BE2C (cell line): ENCODE data around the gene PRG3.

Experiments
- DNase-seq: peaks from one replicate; pipeline ENCODE4 v3.0.0-alpha.2; 2020
- H3K27me3 ChIP-seq: fragments of 250-450 bp; sonication (Bioruptor Pico); 2 replicates; pipeline ENCODE4 v1.5.1; 2020; ENCODE audit warnings: mild to moderate bottlenecking
- H3K36me3 ChIP-seq: fragments of 250-450 bp; sonication (Bioruptor Pico); 2 replicates; pipeline ENCODE4 v1.5.1; 2020; ENCODE audit warnings: mild to moderate bottlenecking
- H3K4me1 ChIP-seq: fragments of 250-450 bp; sonication (Bioruptor Pico); 2 replicates; pipeline ENCODE4 v1.5.1; 2020
- H3K4me3 ChIP-seq: 2 replicates; pipeline ENCODE4 v1.5.1; 2011; ENCODE audit warnings: low read depth, low read length
- H3K9me3 ChIP-seq: fragments of 250-450 bp; sonication (Bioruptor Pico); 2 replicates; pipeline ENCODE4 v1.5.1; 2020
- TF ChIP-seq, protein P1 (sequence below): IDR thresholded peaks from 2 replicates; pipeline ENCODE4 v1.5.1; 2012; ENCODE audit warnings: mild to moderate bottlenecking, low read depth, low read length

Gene PRG3

DNA sequence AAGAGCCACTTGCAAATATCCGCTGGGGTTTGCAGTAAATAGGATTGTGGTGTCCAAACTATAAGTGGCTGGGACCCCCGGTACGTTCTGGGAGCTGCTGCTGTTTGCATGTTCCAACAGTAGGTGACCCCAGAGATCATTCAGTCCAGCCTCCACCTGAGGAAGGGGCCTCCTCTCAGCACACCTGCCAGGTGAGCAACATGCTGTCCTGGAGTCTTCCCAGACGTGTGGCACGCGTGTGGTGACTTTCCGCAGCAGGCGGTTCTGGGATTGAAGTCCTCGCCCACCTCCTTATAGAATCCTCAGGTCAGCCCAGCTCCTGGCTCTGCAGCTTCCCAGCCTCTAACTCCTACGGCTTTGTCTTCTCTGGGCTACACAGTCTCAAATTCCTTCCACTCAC is 36.1 kb downstream of the PRG3 start:
- TF ChIP-seq, protein P1, sequence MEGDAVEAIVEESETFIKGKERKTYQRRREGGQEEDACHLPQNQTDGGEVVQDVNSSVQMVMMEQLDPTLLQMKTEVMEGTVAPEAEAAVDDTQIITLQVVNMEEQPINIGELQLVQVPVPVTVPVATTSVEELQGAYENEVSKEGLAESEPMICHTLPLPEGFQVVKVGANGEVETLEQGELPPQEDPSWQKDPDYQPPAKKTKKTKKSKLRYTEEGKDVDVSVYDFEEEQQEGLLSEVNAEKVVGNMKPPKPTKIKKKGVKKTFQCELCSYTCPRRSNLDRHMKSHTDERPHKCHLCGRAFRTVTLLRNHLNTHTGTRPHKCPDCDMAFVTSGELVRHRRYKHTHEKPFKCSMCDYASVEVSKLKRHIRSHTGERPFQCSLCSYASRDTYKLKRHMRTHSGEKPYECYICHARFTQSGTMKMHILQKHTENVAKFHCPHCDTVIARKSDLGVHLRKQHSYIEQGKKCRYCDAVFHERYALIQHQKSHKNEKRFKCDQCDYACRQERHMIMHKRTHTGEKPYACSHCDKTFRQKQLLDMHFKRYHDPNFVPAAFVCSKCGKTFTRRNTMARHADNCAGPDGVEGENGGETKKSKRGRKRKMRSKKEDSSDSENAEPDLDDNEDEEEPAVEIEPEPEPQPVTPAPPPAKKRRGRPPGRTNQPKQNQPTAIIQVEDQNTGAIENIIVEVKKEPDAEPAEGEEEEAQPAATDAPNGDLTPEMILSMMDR, result no peak
- Histone ChIP-seq H3K27me3 (no peaks in the 10 kb centered on the region), H3K36me3 (no peaks in the 10 kb centered on the region), H3K4me1 (peaks cover 5% of the 10 kb centered on the region; the same call in 1 of the 2 replicates), H3K9me3 (no peaks in the 10 kb centered on the region), H3K4me3 (no peak overlapping the region)
- no peak for DNase-seq

DNA sequence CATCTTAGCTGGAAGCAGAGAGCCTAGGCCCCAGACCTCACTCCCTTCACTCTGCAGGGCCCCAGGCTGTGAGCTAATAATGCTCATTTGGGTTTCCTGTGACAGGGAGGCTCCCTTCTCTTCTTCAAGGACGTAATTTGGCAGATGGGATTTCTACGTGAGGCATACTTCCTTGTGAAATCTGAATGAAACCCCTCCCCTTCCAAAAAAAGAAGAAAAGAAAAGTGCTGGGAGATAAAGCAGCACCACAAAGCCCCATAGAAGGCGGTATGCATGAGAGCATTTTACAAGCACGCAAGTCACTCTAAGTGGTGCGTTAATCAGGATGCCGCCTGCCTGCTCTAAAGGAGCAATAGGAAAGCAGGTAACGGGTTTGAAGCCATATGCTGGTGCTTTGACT is 37.1 kb downstream of the PRG3 start:
- H3K4me3 ChIP-seq, result no peak overlapping the region
- H3K27me3 ChIP-seq, result no peaks in the 10 kb centered on the region
- H3K4me1 ChIP-seq, result peaks cover 5% of the 10 kb centered on the region; the same call in 1 of the 2 replicates
- H3K36me3 ChIP-seq, result no peaks in the 10 kb centered on the region
- TF ChIP-seq, protein P1, result no peak
- DNase-seq, result no peak
- no peaks in the 10 kb centered on the region for H3K9me3 ChIP-seq

DNA sequence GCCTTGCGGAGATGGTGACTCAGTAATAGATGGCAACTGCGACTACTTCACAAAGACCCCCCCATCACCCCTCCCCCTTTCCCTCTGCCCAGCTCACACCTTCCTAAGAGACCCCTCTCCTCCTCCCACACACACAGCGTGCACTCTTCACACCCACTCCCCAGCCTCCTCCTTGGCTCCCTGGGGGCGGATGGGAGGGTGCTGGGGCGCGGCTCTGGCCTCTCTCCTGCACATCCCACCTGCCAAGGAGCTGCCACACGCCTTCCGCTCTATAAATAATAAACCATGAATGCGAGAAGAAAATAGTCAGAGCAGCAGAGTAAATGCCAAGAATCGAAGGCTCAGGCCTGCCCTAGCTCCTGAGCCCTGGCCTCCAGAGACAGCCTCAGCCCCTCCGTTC is 38.2 kb downstream of the PRG3 start:
- TF ChIP-seq, protein P1, result no peak
- H3K36me3 ChIP-seq, result no peaks in the 10 kb centered on the region
- DNase-seq, result no peak
- H3K27me3 ChIP-seq, result no peaks in the 10 kb centered on the region
- H3K9me3 ChIP-seq, result no peaks in the 10 kb centered on the region
- no peak overlapping the region for H3K4me3 ChIP-seq
- H3K4me1 ChIP-seq, result peaks cover 5% of the 10 kb centered on the region; the same call in 1 of the 2 replicates

DNA sequence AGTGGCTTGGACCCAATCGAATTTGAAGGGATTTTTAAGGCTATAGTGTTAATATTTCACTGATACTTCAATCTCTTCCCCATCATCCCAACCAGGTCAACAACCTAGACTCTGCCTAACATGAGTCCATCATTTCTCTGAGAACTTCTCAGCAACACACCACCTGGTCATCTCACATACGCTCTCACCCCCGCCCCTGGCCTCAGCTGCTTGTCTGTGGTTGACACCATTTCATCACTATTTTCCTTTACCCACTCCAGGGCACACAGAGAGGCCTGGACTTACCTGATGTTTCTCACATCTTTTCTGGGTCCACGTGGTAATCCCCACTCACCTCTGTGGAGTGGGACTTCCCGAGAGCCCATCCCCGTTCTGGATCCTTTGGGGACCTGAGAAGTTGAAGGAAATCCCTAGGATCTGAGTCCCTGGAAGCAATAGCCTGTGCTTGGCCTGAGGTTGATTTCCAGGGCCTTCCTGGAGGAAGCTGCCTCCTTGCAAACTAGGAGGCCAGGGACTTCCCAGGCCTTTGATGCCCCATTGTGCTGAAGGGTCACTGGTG is 39.6 kb downstream of the PRG3 start:
- Histone ChIP-seq H3K9me3 (no peaks in the 10 kb centered on the region), H3K4me3 (no peak overlapping the region), H3K36me3 (no peaks in the 10 kb centered on the region), H3K27me3 (no peaks in the 10 kb centered on the region), H3K4me1 (peaks cover 5% of the 10 kb centered on the region)
- no peak for DNase-seq
- TF ChIP-seq, protein P1, result no peak

DNA sequence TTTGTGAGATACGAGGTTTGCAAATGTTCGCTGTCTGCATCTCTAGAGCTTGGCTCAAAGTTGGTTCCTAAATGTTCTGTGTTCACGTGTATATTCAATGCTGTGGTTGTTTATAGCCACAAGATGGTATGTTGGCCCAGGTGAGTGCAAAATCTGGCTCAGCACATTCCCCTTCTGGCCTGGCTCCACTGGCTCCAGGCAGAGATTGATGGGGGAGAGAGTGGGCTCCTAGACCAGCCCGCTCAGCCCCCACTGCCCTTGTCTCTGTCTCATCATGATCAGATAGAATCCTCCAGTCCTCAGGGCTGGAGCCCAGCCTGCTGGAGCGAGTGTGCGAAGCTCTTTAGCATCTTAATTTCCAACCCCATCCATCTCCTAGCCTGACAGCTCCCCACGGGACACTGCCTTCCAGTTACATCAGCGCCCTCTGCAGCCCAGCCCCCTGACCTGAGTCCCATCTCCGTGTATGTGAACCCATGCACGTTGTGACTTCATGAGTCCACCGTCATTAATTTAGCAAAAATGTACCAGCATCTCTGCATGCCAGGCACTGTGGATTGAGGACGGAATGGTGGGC is 40.8 kb downstream of the PRG3 start:
- Histone ChIP-seq H3K36me3 (no peaks in the 10 kb centered on the region), H3K4me1 (peaks cover 4% of the 10 kb centered on the region), H3K4me3 (no peak overlapping the region), H3K27me3 (no peaks in the 10 kb centered on the region), H3K9me3 (no peaks in the 10 kb centered on the region)
- TF ChIP-seq, protein P1, result peak; percentile 41
- peak; percentile 60 for DNase-seq

DNA sequence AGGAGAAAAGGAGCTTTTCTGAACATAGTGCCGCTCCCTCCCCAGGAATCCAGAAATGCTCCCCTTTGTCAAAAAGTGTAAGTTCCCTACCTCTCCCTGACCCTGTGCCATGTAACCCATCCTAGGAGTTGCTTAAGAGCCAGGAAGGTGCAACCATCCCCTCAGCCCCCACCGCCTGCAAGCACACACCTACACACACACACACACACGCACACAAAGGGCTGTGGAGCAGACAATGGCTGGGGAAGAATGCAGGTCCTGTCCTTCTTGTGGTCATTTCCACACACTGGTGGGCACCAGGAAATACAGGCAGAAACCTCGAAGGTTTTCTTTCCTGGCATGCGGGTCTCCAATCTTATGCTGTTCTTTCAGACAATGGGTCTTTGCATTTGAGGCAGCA is 41.6 kb downstream of the PRG3 start:
- H3K4me3 ChIP-seq, result no peak overlapping the region
- no peaks in the 10 kb centered on the region for H3K9me3 ChIP-seq
- H3K27me3 ChIP-seq, result no peaks in the 10 kb centered on the region
- peaks cover 4% of the 10 kb centered on the region; the same call in 1 of the 2 replicates for H3K36me3 ChIP-seq
- TF ChIP-seq, protein P1, result no peak
- no peak for DNase-seq
- H3K4me1 ChIP-seq, result peaks cover 4% of the 10 kb centered on the region
